ENCODE results near the gene SMURF1. TPM values are rescaled to one million over a fixed set of nuclear protein-coding genes. Genes with fewer than 3 reads are reported as not detected.

SMURF1 gene
- total RNA-seq, 6 experiments from 2014 or later = 17.8 to 23.4 (median 21.3) TPM

GRCh38 chr7:99133766-99134564 is 9.9 kb downstream of the SMURF1 start:
- no peaks in the 10 kb centered on the region for H3K9me3 Mint-ChIP-seq
- H3K36me3 Mint-ChIP-seq (ENCODE audit: low read depth) = no peaks in the 10 kb centered on the region
- H3K27ac Mint-ChIP-seq = no peak overlapping the region
- no peak for DNase-seq
- peaks cover 55% of the 10 kb centered on the region for H3K4me1 Mint-ChIP-seq (ENCODE audit: low read depth)
- no peak overlapping the region for H3K4me3 Mint-ChIP-seq
- no peak for TF ChIP-seq CTCF (IDR thresholded peaks at IDR 0.05)
- no peaks in the 10 kb centered on the region for H3K27me3 Mint-ChIP-seq (ENCODE audit: insufficient read depth)

- no peak overlapping the region for H3K4me3 Mint-ChIP-seq
- no peaks in the 10 kb centered on the region for H3K9me3 Mint-ChIP-seq
- no peaks in the 10 kb centered on the region for H3K27me3 Mint-ChIP-seq (ENCODE audit: insufficient read depth)
- H3K4me1 Mint-ChIP-seq (ENCODE audit: low read depth) = peaks cover 55% of the 10 kb centered on the region
- TF ChIP-seq CTCF (IDR thresholded peaks at IDR 0.05) = no peak
- H3K36me3 Mint-ChIP-seq (ENCODE audit: low read depth) = no peaks in the 10 kb centered on the region
- DNase-seq = no peak
- no peak overlapping the region for H3K27ac Mint-ChIP-seq
Observed at GRCh38 chr7:99132595-99133321, 11.2 kb downstream of the SMURF1 start.

DNA sequence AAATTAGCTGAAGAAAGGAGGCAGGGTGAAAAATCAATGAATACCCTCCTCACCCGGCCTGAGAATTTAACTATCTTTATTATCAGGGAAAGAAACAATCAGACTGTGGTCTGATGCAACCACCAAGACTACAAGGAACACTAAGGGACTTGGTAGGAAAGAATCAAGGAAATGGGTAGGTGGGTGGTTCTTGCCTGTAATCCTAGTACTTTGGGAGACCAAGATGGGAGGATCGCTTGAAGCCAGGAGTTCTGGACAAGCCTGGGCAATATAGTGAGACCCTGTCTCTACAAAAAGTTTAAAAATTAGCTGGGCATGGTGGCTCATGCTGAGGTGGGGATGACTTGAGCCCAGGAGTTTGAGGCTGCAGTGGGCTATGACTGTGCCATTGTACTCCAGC is 12.6 kb downstream of the SMURF1 start:
- no peak for TF ChIP-seq CTCF (IDR thresholded peaks at IDR 0.05)
- no peak overlapping the region for H3K4me3 Mint-ChIP-seq
- no peaks in the 10 kb centered on the region for H3K27me3 Mint-ChIP-seq (ENCODE audit: insufficient read depth)
- H3K36me3 Mint-ChIP-seq (ENCODE audit: low read depth) = no peaks in the 10 kb centered on the region
- H3K9me3 Mint-ChIP-seq = no peaks in the 10 kb centered on the region
- H3K27ac Mint-ChIP-seq = no peak overlapping the region
- peaks cover 59% of the 10 kb centered on the region for H3K4me1 Mint-ChIP-seq (ENCODE audit: low read depth)
- DNase-seq = no peak

DNA sequence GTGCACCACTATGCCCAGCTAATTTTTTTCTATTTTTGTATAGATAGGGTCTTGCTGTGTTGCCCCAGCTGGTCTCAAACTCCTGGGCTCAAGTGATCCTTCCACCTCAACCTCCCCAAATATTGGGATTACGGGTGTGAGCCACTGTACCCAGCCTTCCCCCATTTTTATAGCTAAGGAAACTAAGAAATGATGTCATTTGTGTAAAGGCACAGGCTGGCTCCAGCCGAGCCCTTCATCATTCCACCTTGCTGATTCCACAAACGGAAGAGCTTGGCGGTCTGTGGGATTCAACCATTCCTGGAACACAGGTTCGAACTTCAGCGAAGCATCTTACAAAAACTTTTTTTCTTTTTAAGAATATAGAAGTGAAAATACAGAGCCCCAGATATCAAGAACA is 14.4 kb downstream of the SMURF1 start:
- H3K4me1 Mint-ChIP-seq (ENCODE audit: low read depth) = peaks cover 68% of the 10 kb centered on the region
- H3K27me3 Mint-ChIP-seq (ENCODE audit: insufficient read depth) = no peaks in the 10 kb centered on the region
- H3K9me3 Mint-ChIP-seq = no peaks in the 10 kb centered on the region
- no peak for TF ChIP-seq CTCF (IDR thresholded peaks at IDR 0.05)
- no peaks in the 10 kb centered on the region for H3K36me3 Mint-ChIP-seq (ENCODE audit: low read depth)
- H3K4me3 Mint-ChIP-seq = no peak overlapping the region
- H3K27ac Mint-ChIP-seq = no peak overlapping the region
- DNase-seq = no peak

- TF ChIP-seq CTCF (IDR thresholded peaks at IDR 0.05) = no peak
- Mint-ChIP-seq H3K9me3 (no peaks in the 10 kb centered on the region), H3K27me3 (ENCODE audit: insufficient read depth) (no peaks in the 10 kb centered on the region), H3K4me3 (no peak overlapping the region), H3K4me1 (ENCODE audit: low read depth) (peaks cover 68% of the 10 kb centered on the region), H3K36me3 (ENCODE audit: low read depth) (no peaks in the 10 kb centered on the region), H3K27ac (no peak overlapping the region)
- no peak for DNase-seq
Observed at GRCh38 chr7:99129001-99129400, 14.9 kb downstream of the SMURF1 start.

Measured in HFFc6 (cell line).